ENCODE results near the gene PLCB4.

Gene PLCB4

GRCh38 chr20:9062066-9062465 lies 6.8 kb upstream of the PLCB4 start:
- no peak for DNase-seq

GRCh38 chr20:9066191-9066590 lies 2.7 kb upstream of the PLCB4 start:
- peak; percentile 33 for DNase-seq

GRCh38 chr20:9068233-9068801 lies 570 bp upstream of the PLCB4 start:
- no peak for DNase-seq

- no peak for DNase-seq
Observed at GRCh38 chr20:9070304-9070703, 1.4 kb downstream of the PLCB4 start.

GRCh38 chr20:9071976-9072726 lies 3.3 kb downstream of the PLCB4 start:
- DNase-seq = no peak

- no peak for DNase-seq
Observed at GRCh38 chr20:9072861-9073500, 4.1 kb downstream of the PLCB4 start.

GRCh38 chr20:9075264-9076095 lies 6.6 kb downstream of the PLCB4 start:
- no peak for DNase-seq

GRCh38 chr20:9076440-9076839 lies 7.6 kb downstream of the PLCB4 start:
- DNase-seq = no peak

GRCh38 chr20:9078826-9079731 lies 10.2 kb downstream of the PLCB4 start:
- no peak for DNase-seq

- no peak for DNase-seq
Observed at GRCh38 chr20:9081423-9081966, 12.6 kb downstream of the PLCB4 start.

GRCh38 chr20:9082741-9083140 lies 13.9 kb downstream of the PLCB4 start:
- no peak for DNase-seq

- DNase-seq = no peak
Observed at GRCh38 chr20:9087531-9088217, 18.8 kb downstream of the PLCB4 start.

GRCh38 chr20:9088556-9088955 lies 19.7 kb downstream of the PLCB4 start:
- DNase-seq = no peak

- no peak for DNase-seq
Observed at GRCh38 chr20:9092113-9092512, 23.2 kb downstream of the PLCB4 start.

GRCh38 chr20:9092655-9093054 lies 23.8 kb downstream of the PLCB4 start:
- DNase-seq = no peak

- DNase-seq = no peak
Observed at GRCh38 chr20:9093218-9093957, 24.5 kb downstream of the PLCB4 start.

GRCh38 chr20:9099372-9099771 lies 30.5 kb downstream of the PLCB4 start:
- DNase-seq = no peak

- DNase-seq = peak; percentile 46
Observed at GRCh38 chr20:9100691-9101090, 31.8 kb downstream of the PLCB4 start.

GRCh38 chr20:9102456-9102855 lies 33.6 kb downstream of the PLCB4 start:
- DNase-seq = no peak

- DNase-seq = no peak
Observed at GRCh38 chr20:9103955-9104354, 35.1 kb downstream of the PLCB4 start.

GRCh38 chr20:9108260-9108659 lies 39.4 kb downstream of the PLCB4 start:
- no peak for DNase-seq
